Adipocyte (in vitro differentiated cells): ENCODE measurements around the gene SPN.
"Not testable (repeated sequence)": the region's sequence is repeated elsewhere in the genome, so short reads cannot be mapped to it uniquely, and the experiment has no call there.

Experiments
- DNase-seq: peaks from one replicate; pipeline ENCODE4 v3.0.0-alpha.2; 2015; ENCODE audit warnings: low read depth
- H3K27me3 ChIP-seq: replicated peaks from 2 replicates; pipeline ENCODE4 v1.7.0; 2013; ENCODE audit warnings: mild to moderate bottlenecking, low read length, moderate library complexity; ENCODE audit not compliant: control insufficient read depth, insufficient read depth
- H3K36me3 ChIP-seq: 2 replicates; pipeline ENCODE4 v1.7.0; 2013; ENCODE audit warnings: low read length, mild to moderate bottlenecking, moderate library complexity; ENCODE audit not compliant: control insufficient read depth, insufficient read depth, severe bottlenecking
- H3K4me1 ChIP-seq: 2 replicates; pipeline ENCODE4 v1.7.0; 2013; ENCODE audit warnings: mild to moderate bottlenecking, low read length, moderate library complexity; ENCODE audit not compliant: control insufficient read depth, insufficient read depth
- H3K4me3 ChIP-seq: 2 replicates; pipeline ENCODE4 v1.7.0; 2013; ENCODE audit warnings: mild to moderate bottlenecking, low read length, moderate library complexity
- H3K9ac ChIP-seq: 2 replicates; pipeline ENCODE4 v1.7.0; 2013; ENCODE audit warnings: mild to moderate bottlenecking, low read length, moderate library complexity
- H3K9me3 ChIP-seq: 2 replicates; pipeline ENCODE4 v1.7.0; 2013; ENCODE audit warnings: mild to moderate bottlenecking, low read length, moderate library complexity; ENCODE audit not compliant: control insufficient read depth

SPN gene

DNA sequence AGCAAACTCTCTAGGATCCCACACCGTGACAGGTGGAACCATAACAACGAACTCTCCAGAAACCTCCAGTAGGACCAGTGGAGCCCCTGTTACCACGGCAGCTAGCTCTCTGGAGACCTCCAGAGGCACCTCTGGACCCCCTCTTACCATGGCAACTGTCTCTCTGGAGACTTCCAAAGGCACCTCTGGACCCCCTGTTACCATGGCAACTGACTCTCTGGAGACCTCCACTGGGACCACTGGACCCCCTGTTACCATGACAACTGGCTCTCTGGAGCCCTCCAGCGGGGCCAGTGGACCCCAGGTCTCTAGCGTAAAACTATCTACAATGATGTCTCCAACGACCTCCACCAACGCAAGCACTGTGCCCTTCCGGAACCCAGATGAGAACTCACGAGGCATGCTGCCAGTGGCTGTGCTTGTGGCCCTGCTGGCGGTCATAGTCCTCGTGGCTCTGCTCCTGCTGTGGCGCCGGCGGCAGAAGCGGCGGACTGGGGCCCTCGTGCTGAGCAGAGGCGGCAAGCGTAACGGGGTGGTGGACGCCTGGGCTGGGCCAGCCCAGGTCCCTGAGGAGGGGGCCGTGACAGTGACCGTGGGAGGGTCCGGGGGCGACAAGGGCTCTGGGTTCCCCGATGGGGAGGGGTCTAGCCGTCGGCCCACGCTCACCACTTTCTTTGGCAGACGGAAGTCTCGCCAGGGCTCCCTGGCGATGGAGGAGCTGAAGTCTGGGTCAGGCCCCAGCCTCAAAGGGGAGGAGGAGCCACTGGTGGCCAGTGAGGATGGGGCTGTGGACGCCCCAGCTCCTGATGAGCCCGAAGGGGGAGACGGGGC is 1.3 kb downstream of the SPN start:
- DNase-seq: no peak
- Histone ChIP-seq H3K9me3 (no peaks in the 10 kb centered on the region), H3K36me3 (no peaks in the 10 kb centered on the region), H3K4me1 (no peaks in the 10 kb centered on the region), H3K4me3 (no peak overlapping the region), H3K27me3 (peaks cover 30% of the 10 kb centered on the region), H3K9ac (no peak overlapping the region)

DNA sequence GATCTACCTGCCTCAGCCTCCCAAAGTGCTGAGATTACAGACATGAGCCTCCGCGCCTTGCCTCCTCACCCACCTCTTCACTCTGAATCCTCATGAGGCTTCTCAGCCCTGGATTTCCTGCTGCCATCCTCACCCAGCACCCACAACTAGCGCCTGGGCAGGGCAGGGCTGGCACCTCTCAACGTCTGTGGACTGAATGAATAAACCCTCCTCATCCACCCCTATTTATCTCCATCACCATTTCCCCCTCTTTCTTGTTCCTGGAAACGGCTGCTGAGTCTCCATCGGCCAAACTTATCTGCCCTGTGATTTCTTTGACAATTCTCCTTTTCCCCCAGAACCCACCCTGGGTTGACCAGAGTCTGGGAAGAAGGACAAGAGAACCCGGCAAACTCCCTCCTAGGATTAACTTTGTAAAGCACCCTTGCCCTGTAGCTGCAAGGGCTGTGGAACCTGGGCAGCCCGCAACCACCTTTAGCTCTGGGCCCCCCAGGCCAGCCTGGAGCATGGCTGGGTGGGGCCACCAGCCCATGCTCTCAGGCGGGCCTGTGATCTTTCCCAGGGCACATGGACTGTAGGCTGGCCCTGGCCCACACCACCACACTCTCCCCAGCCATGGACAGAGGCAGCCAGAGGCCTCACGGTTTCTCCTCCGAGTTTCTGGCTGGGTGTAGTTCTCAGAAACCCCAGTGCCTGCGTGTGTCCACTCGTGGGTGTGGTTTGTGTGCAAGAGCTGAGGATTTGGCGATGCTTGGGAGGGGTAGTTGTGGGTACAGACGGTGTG is 2.4 kb downstream of the SPN start:
- H3K9me3 ChIP-seq: no peaks in the 10 kb centered on the region
- no peaks in the 10 kb centered on the region for H3K4me1 ChIP-seq
- no peak overlapping the region for H3K4me3 ChIP-seq
- DNase-seq: no peak
- H3K36me3 ChIP-seq: no peaks in the 10 kb centered on the region
- peaks cover 30% of the 10 kb centered on the region for H3K27me3 ChIP-seq
- H3K9ac ChIP-seq: no peak overlapping the region

DNA sequence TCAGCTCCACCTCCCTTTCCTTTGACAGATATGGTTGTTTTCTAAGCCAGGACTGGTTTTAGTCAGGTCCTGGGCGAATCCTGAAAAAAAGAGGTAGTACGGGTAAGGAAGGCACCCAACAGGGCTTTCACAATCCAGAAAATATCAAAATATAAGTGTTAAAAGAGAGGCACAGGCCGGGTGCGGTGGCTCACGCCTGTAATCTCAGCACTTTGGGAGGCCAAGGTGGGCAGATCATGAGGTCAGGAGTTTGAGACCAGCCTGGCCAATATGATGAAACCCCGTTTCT is 4.2 kb downstream of the SPN start:
- not testable (repeated sequence) for H3K9ac ChIP-seq, H3K4me1 ChIP-seq, H3K4me3 ChIP-seq, H3K36me3 ChIP-seq, DNase-seq, H3K9me3 ChIP-seq
- H3K27me3 ChIP-seq: peaks cover 30% of the 10 kb centered on the region

DNA sequence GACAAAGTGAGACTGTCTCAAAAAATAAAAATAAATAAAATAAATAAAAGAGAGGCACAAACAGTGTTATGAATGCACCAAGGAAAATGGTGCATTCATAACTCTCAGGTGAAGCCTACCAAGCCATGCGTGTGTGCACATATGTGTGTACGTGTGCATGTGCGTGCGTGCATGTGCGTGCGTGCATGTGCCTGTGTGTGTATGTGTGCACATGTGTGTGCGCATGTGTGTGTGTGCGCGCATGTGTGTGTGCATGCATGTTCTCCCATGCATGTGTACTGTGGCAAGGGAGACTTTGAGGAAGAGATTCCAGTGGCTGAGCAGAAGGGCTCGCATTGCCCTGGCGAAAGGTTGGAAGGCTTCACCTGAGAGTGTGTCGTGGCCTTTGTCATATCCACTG is 4.7 kb downstream of the SPN start:
- Histone ChIP-seq H3K36me3 (no peaks in the 10 kb centered on the region), H3K4me3 (no peak overlapping the region), H3K9ac (no peak overlapping the region), H3K27me3 (peaks cover 30% of the 10 kb centered on the region), H3K9me3 (no peaks in the 10 kb centered on the region), H3K4me1 (no peaks in the 10 kb centered on the region)
- DNase-seq: no peak

DNA sequence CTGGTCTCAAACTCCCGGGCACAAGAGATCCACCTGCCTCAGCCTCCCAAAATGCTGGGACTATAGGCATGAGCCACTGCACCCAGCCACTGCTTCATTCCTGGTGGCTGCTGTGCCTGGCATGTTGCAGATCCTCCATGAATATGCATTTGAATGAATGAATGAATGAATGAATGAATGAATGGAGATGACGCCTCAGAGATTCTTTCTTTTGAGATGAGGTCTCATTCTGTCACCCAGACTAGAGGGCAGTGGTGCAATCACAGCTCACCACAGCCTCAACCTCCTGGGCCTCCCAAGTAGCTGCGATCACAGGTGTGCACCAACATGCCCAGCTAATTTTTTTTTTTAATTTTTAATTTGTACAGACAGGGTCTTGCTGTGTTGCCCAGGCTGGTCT is 5.2 kb downstream of the SPN start:
- peaks cover 30% of the 10 kb centered on the region for H3K27me3 ChIP-seq
- H3K4me3 ChIP-seq: no peak overlapping the region
- no peaks in the 10 kb centered on the region for H3K9me3 ChIP-seq
- H3K4me1 ChIP-seq: no peaks in the 10 kb centered on the region
- DNase-seq: no peak
- no peak overlapping the region for H3K9ac ChIP-seq
- no peaks in the 10 kb centered on the region for H3K36me3 ChIP-seq

DNA sequence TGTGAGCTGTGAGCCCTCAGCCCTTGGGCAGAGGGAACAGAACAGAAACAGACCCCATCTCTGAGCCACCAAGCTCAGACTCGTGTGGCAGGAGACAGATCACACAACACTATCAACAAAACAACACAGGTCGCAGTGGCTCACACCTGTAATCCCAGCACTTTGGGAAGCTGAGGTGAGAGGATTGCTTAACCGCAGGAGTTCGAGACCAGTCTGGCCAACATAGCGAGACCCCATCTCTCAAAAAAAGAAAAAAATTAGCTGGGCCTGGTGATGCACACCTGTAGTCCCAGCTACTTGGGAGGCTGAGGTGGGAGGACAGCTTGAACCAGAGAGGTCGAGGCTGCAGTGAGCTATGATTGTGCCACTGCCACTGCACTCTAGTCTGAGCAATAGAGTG is 10.5 kb downstream of the SPN start:
- Histone ChIP-seq H3K9ac (no peak overlapping the region), H3K4me3 (no peak overlapping the region), H3K4me1 (peaks cover 5% of the 10 kb centered on the region)

DNA sequence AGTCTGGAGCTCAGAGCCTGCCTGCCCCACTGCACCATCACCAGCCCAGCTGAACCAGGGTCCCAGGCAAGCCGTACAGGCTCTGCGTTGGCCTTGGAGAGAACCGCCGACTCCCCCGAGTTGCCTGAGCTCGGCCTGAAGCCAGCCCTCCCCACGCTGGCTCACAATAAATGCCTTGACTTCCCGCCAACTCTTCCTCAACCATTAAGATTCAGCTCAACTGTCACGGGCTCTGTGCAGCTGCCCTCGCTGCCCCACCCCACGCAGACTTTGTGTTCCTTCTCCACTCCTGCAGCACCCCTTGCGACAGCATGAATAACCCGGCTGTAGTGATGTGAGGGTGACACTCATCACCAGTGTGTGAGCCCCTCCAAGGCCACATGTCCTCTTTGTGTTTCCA is 11.1 kb downstream of the SPN start:
- H3K4me3 ChIP-seq: no peak overlapping the region
- DNase-seq: peak; percentile 26
- H3K9ac ChIP-seq: no peak overlapping the region
- H3K27me3 ChIP-seq: no peaks in the 10 kb centered on the region
- peaks cover 6% of the 10 kb centered on the region for H3K4me1 ChIP-seq
- no peaks in the 10 kb centered on the region for H3K36me3 ChIP-seq
- no peaks in the 10 kb centered on the region for H3K9me3 ChIP-seq

More for the DNA sequence above, 10.5 kb downstream of the SPN start:
- DNase-seq: no peak
- Histone ChIP-seq H3K36me3 (no peaks in the 10 kb centered on the region), H3K27me3 (no peaks in the 10 kb centered on the region), H3K9me3 (no peaks in the 10 kb centered on the region)

DNA sequence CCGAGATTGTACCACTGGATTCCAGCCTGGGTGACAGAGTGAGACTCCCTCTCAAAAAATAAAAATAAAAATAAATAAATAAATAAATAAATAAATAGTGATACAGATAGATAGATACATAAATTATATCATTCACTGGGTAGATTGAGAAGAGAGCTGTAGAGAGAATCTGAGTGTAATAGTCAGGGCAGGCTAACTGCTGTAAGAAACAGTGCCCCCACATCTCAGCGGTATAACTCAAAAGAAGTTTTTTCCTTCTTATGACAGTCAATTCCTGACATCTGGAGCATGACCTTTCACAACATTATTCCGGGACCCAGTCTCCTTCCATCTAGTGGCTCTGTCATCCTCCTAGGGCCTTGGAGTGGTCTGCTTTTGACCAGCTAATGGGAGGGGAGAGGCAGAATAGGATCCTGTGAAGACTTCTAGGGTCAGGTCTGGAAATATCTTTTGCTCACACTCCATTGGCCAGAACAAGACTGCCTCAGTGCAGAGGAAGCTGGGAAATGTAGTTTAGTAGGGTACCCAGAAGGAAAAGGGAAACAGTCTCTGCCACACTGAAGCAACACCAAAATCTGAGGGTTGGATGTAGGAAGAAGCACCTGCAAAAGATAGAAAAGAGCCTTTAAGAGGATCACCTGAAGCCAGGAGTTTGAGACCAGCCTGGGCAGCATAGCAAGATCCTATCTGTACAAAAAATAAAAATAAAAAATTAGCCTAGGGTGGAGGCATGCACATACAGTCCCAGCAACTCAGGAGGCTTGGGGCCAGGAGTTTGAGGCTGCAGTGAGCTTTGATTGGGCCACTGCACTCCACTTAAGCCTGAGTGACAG is 13.0 kb downstream of the SPN start:
- H3K4me3 ChIP-seq: no peak overlapping the region
- no peaks in the 10 kb centered on the region for H3K36me3 ChIP-seq
- peak; percentile 34 for DNase-seq

DNA sequence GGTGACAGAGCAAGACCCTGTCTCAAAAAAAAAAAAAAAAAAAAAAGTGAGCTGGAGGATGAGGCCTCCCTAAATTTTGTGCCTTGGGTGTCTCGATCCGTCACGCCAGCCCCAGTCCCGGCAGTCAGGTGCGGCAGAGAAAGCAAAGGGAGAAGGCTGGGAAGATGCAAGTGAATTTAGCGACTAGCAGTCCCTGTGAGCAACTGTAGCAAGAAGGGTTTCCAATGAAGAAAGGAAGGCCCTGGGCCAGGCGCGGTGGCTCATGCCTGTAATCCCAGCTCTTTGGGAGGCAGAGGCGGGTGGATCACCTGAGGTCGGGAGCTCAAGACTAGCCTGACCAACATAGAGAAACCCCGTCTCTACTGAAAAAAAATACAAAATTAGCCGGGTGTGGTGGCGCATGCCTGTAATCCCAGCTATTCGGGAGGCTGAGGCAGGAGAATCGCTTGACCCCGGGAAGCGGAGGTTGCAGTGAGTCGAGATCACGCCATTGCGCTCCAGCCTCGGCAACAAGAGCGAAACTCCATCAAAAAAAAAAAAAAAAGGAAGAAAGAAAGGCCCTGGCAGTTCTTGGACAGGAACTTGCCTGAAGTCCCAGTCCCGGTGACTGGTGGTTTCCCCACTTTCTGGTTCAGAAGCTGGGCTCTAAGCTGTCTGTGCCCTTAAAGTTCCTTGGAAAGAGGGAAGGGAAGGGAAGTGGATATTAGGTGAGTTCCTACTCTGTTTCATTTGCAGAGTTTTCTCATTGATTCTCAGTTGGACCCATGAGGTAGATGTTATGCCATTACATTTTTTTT is 14.1 kb downstream of the SPN start:
- Histone ChIP-seq H3K36me3 (no peaks in the 10 kb centered on the region), H3K9ac (no peak overlapping the region), H3K4me3 (no peak overlapping the region), H3K9me3 (no peaks in the 10 kb centered on the region), H3K4me1 (peaks cover 9% of the 10 kb centered on the region), H3K27me3 (no peaks in the 10 kb centered on the region)
- no peak for DNase-seq

More for the DNA sequence above, 13.0 kb downstream of the SPN start:
- Histone ChIP-seq H3K27me3 (no peaks in the 10 kb centered on the region), H3K9me3 (no peaks in the 10 kb centered on the region), H3K4me1 (peaks cover 9% of the 10 kb centered on the region), H3K9ac (no peak overlapping the region)

DNA sequence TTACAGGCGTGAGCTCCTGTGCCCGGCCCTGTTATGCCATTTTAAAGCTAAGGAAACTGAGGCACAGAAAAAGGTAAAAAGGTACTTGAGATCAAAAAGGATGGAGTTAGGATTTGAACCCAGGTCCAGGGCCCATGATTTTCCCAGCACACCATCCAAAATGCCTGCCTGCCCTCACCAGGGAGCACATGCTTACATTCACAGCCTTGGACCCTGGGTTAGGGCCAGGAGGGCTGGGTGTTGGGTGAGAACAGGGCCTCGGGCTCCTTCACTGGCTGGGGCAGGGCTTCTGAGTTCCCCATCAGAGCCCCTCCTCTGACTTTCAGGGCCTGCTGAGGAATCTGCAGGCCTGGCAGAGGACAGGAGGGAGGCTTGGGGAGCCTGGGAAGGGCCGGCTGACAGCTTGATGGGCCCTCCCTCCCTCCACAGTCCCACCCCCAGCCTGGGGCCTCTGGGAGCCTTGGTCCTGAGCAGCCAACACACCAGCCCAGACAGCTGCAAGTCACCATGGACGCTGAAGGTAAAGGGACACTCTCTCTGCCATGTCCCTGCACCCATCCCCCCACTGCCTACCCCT is 15.7 kb downstream of the SPN start, which contains the start of gene QPRT:
QPRT (plus strand) TSS at position 490 of the 577 bp plus-strand sequence; CDS start at position 508, 18 bp downstream.
- DNase-seq: peak; percentile 64
- H3K4me3 ChIP-seq: peak within 1 kb of the TSS; percentile 73
- H3K27me3 ChIP-seq: no peaks in the 10 kb centered on the region
- H3K9me3 ChIP-seq: no peaks in the 10 kb centered on the region
- peak within 1 kb of the TSS; percentile 57 for H3K9ac ChIP-seq
- H3K4me1 ChIP-seq: peaks cover 9% of the 10 kb centered on the region
- H3K36me3 ChIP-seq: no peaks in the 10 kb centered on the region
